Heart left ventricle (tissue), 16 donors: ENCODE results near the gene CDC42. TPM values are rescaled to one million over a fixed set of nuclear protein-coding genes. Genes with fewer than 3 reads are reported as not detected.

ENCODE experiments used
- ATAC-seq, 4 donors: fragments of 200-7000 bp; cut with Tn5 transposase; one replicate each; pipeline ENCODE4 v1.9.1; 2020 to 2022; ENCODE audit warnings: moderate library complexity in 4 of 4, mild to moderate bottlenecking in 3 of 4, moderate number of reproducible peaks in 1 of 4
- DNase-seq, 5 donors: peaks; one replicate each; pipeline ENCODE4 v3.0.0-alpha.2; 2020
- H3K27ac ChIP-seq, 12 donors: fragments of 200-600 bp; sonication (generic) in 4 of 12; one replicate each; pipeline versions ENCODE4 v1.5.0 to v1.8.0; 2016 to 2022; ENCODE audit warnings: mild to moderate bottlenecking in 2 of 12
- H3K27me3 ChIP-seq, 9 donors: fragments of 200-600 bp; sonication (generic) in 2 of 9; one replicate each; pipeline versions ENCODE4 v1.5.1 to v1.8.0; 2016 to 2022; ENCODE audit warnings: mild to moderate bottlenecking in 3 of 9
- H3K36me3 ChIP-seq, 9 donors: fragments of 200-600 bp; sonication (generic) in 2 of 9; one replicate each; pipeline versions ENCODE4 v1.5.0 to v1.8.0; 2018 to 2022; ENCODE audit warnings: mild to moderate bottlenecking in 2 of 9
- H3K4me1 ChIP-seq, 12 donors: fragments of 200-600 bp; sonication (generic) in 4 of 12; one replicate each; pipeline versions ENCODE4 v1.5.0 to v1.8.0; 2016 to 2022; ENCODE audit warnings: mild to moderate bottlenecking in 3 of 12
- H3K4me3 ChIP-seq, 12 donors: fragments of 200-600 bp; sonication (generic) in 4 of 12; one replicate each; pipeline versions ENCODE4 v1.5.0 to v1.8.0; 2017 to 2022; ENCODE audit warnings: mild to moderate bottlenecking in 9 of 12, moderate library complexity in 4 of 12
- H3K9me3 ChIP-seq, 12 donors: fragments of 200-600 bp; sonication (generic) in 4 of 12; one replicate each; pipeline versions ENCODE4 v1.5.0 to v1.8.0; 2016 to 2022; ENCODE audit warnings: mild to moderate bottlenecking in 1 of 12
- POLR2A ChIP-seq, 2 donors: fragments of 450-650 bp; IDR thresholded peaks; one replicate each; pipeline ENCODE4 v1.6.1; 2017; ENCODE audit warnings: antibody characterized with exemption in 2 of 2, mild to moderate bottlenecking in 2 of 2, moderate library complexity in 2 of 2
- WGBS, 4 donors: extraction: QIAGEN DNeasy Blood & Tissue Kit in 2 of 4; methylation state at CpG; one replicate each; pipeline versions ENCODE4 v1.1.5 to v1.1.7; 2013 to 2018; 5-methylcytosine and 5-hydroxymethylcytosine counted together
- intact Hi-C, 10 donors: fragments of 100-400 bp; cut with DNase I; formaldehyde crosslinking; loops; one replicate each; pipeline versions ENCODE4 v1.11.1 to v1.14.2; 2022
- polyA plus RNA-seq, 2 donors: library from polyadenylated mRNA; stranded (reverse); fragments of 200-250 nt; gene quantifications; one replicate each; pipeline ENCODE4 v1.2.3, GENCODE V29; 2013
- total RNA-seq, 9 donors: library from RNA; depleted of rRNA in 2 of 9; stranded (reverse); fragments of >200 nt in 2 of 9; fragmentation: NEBNext Ultra II Directional in 3 of 9; extraction: Animal tissue kit (Norgen Biotek cat#: 25700) in 3 of 9; gene quantifications; one replicate each; pipeline versions ENCODE4 v1.1.0 to v1.2.4, GENCODE V29; 2016 to 2023
- TF ChIP-seq, protein P1 (sequence below), 12 donors: fragments of 200-600 bp; sonication (generic) in 4 of 12; IDR thresholded peaks; one replicate each; pipeline versions ENCODE4 v1.5.0 to v1.8.0; 2018 to 2022; ENCODE audit warnings: antibody characterized with exemption in 12 of 12, mild to moderate bottlenecking in 5 of 12
- donor health status: ischemic (EF 13 %, LVEDD 7.1; RV severe dilation, severe dysfunction).
- donor health status: healthy with polysubstance abuse.
- donor health status: DM: no; HTN: yes; CAD: no.
- donor health status: DM: no; HTN: no; CAD: no.
- donor health status: ischemic (EF 25% LVEDD 6.9; RV normal size, moderate dysfunction).
- donor health status: ischemic (EF 25% LVEDD 5.7; RV mildly dilated, moderate dysfunction).
- donor health status: healthy.
- donor health status: DM: yes; HTN: yes; CAD: no.
- donor health status: ischemic (EF 35%, LVEDD 5.7; RV mildly dilated, moderate dysfunction).
- donor health status: nonischemic (EF 11% LVEDD 7.7; RV severe dilation, severe dysfunction).
- donor health status: DM: yes; HTN: yes; CAD: no.
- donor health status: PGD.
- donor health status: ischemic (EF 29% LVEDD 5.4; RV normal size, mild dysfunction).
- donor health status: nonischemic (EF 23%, LVEDD 6.1; RV moderate dilation, normal function).

Gene CDC42
- total and polyA plus RNA-seq, 11 donors = 74.3 to 260 (median 184) TPM

DNA sequence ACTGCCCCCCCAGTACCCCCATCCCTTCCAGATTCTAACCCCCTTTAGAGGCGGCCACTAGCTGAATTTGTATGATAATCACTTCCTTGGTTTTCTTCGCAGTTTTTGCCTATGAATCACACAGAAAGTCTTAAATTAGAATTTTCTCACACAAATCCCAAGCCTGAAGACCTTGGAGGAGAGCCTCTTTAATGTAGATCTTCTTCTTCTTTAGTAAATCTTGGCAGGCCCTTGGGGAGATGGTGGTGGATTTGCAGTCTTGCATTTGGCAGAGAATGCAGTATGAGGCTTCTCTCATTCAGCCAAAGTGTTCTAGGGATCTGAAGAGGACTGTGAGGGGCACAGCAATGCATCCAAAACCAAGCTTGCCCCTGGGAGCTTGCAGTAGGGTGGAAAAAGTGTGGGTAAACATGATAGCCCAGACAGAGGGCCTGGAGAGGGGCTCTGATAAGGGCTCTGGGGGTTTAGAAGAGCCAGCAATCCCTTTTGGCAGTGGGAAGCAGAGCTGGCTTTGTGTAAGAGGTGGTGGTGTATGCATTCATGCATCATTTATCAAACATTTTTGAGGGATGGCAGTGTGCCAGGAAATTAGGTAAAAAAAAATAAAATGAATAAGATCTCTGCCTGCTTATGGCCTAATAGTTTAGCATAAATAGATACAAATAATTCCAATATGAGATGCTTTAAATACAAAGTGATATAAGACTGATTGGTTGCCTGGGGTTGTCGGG lies 7.7 kb upstream of the CDC42 start:
- no peak for TF ChIP-seq POLR2A (IDR thresholded peaks at IDR 0.05)
- TF ChIP-seq, protein P1, sequence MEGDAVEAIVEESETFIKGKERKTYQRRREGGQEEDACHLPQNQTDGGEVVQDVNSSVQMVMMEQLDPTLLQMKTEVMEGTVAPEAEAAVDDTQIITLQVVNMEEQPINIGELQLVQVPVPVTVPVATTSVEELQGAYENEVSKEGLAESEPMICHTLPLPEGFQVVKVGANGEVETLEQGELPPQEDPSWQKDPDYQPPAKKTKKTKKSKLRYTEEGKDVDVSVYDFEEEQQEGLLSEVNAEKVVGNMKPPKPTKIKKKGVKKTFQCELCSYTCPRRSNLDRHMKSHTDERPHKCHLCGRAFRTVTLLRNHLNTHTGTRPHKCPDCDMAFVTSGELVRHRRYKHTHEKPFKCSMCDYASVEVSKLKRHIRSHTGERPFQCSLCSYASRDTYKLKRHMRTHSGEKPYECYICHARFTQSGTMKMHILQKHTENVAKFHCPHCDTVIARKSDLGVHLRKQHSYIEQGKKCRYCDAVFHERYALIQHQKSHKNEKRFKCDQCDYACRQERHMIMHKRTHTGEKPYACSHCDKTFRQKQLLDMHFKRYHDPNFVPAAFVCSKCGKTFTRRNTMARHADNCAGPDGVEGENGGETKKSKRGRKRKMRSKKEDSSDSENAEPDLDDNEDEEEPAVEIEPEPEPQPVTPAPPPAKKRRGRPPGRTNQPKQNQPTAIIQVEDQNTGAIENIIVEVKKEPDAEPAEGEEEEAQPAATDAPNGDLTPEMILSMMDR (IDR thresholded peaks at IDR 0.05) = no peak
- ATAC-seq = no peak
- Histone ChIP-seq H3K4me3 (no peak overlapping the region), H3K36me3 (no peaks in the 10 kb centered on the region), H3K27ac (no peak overlapping the region), H3K9me3 (peaks cover 0 to 6% (median 0%) of the 10 kb centered on the region in 12 donors), H3K27me3 (no peaks in the 10 kb centered on the region), H3K4me1 (peaks cover 0 to 36% (median 5%) of the 10 kb centered on the region in 12 donors)
- no peak for DNase-seq
- WGBS, 4 donors = 78 to 88% (median 82%) methylated on average over 3 of the region's 3 CpGs
- intact Hi-C loops = no loop called here

DNA sequence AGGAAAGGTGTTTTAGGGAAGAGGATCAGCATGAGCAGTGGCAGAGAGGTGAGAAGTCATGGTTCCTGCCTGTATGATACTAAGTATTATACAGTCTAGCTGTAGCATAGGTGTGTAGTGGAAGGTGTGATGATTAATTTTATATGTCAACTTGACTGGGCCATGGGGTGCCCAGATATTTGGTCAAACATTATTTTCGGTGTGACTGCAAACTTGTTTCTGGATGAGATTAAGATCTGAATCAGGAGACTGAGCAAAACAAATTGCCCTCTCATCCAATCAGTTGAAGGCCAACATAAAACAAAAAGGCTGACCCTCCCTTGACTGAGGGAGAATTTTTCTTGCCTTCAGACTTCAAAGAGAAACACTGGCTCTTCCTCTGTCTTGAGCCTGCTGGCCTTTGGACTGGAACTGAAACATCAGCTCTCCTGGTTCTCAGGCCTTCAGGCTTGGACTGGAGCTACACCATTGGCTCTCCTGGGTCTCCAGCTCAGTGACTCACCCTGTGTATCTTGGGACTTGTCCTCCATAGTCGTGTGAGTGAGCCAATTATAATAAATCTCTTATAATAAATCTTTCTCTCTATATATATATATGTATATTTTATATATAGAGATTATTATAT lies 6.8 kb upstream of the CDC42 start:
- peaks cover 0 to 27% (median 0%) of the 10 kb centered on the region in 12 donors for H3K4me1 ChIP-seq
- no peak for ATAC-seq
- H3K27me3 ChIP-seq = no peaks in the 10 kb centered on the region
- H3K36me3 ChIP-seq = no peaks in the 10 kb centered on the region
- intact Hi-C loops = no loop called here
- 74 to 87% (median 82%) methylated on average over 2 of the region's 2 CpGs for WGBS, 4 donors
- H3K27ac ChIP-seq = no peak overlapping the region
- no peak overlapping the region for H3K4me3 ChIP-seq
- no peak for TF ChIP-seq POLR2A (IDR thresholded peaks at IDR 0.05)
- TF ChIP-seq, protein P1 (IDR thresholded peaks at IDR 0.05) = no peak
- peaks cover 0 to 6% (median 0%) of the 10 kb centered on the region in 12 donors for H3K9me3 ChIP-seq
- no peak for DNase-seq

DNA sequence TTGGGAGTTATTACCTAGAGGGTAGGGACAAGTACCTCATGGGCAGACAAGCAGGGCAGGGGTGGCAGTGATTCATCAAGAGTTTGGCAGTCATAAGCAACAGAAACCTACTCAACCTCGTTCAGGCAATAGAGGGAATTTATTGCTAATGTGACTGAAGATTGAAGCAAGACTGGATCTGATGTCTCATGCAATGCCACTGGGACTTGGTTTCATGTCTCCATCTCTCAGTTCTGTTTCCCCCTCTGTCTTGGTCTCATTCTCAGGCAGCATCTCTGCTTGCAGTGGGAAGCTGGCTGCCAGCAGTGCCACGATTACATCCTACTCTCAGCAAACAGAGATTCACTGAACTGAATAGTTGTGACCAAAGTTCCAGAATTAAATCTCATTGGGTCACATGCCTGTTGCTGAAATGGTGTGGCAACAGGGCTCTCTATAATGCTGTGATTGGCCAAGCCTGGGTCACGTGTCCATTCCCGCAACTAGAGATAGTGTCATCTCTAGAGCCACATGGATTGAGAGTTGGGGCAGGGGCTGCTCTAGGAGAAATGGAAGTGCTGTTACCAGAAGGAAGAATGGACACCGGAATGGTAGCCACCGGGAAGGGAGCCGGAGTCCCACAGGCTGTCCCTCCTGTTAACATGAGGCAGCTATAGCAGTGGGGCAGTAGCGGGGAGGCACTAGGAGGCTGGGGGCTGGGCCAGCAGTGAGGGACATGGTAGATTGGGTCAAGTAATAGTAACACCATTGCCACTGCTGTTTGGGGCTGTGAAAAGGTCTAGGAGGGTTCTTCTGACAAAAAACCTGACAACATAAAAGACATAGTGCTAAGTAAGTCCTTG lies 3.9 kb upstream of the CDC42 start:
- intact Hi-C loops = no loop called here
- DNase-seq = peak in 1 of 5 donors; percentile 38

More for the DNA sequence above, 3.9 kb upstream of the CDC42 start:
- peaks cover 0 to 6% (median 0%) of the 10 kb centered on the region in 12 donors for H3K9me3 ChIP-seq
- H3K27ac ChIP-seq = peak overlapping the region in 2 of 12 donors; percentile 36 to 55
- TF ChIP-seq POLR2A (IDR thresholded peaks at IDR 0.05) = no peak
- TF ChIP-seq, protein P1 (IDR thresholded peaks at IDR 0.05) = no peak
- H3K27me3 ChIP-seq = no peaks in the 10 kb centered on the region
- 57 to 73% (median 68%) methylated on average over 8 of the region's 8 CpGs for WGBS, 4 donors
- ATAC-seq = no peak
- peaks cover 0 to 24% (median 2%) of the 10 kb centered on the region in 12 donors for H3K4me1 ChIP-seq
- H3K36me3 ChIP-seq = no peaks in the 10 kb centered on the region
- no peak overlapping the region for H3K4me3 ChIP-seq
